ENCODE results near the gene TUBGCP2. TPM values are rescaled to one million over a fixed set of nuclear protein-coding genes. Genes with fewer than 3 reads are reported as not detected.

Gene TUBGCP2
- total and polyA plus RNA-seq, 2 of the 13 experiments (the other 11 are each of a cell fraction or from before 2014, with no cell fraction given) = 21.3 to 34.5 TPM

GRCh38 chr10:133329491-133330202 is 21.0 kb upstream of the TUBGCP2 start (continued):
- TF ChIP-seq, protein P1, sequence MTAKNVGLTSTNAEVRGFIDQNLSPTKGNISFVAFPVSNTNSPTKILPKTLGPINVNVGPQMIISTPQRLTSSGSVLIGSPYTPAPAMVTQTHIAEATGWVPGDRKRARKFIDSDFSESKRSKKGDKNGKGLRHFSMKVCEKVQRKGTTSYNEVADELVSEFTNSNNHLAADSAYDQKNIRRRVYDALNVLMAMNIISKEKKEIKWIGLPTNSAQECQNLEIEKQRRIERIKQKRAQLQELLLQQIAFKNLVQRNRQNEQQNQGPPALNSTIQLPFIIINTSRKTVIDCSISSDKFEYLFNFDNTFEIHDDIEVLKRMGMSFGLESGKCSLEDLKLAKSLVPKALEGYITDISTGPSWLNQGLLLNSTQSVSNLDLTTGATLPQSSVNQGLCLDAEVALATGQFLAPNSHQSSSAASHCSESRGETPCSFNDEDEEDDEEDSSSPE (CRISPR knock-in tag; IDR thresholded peaks at IDR 0.05) = peak; percentile 44; the same call in 1 of the 2 replicates
- TF ChIP-seq CHCHD3 (CRISPR knock-in tag; IDR thresholded peaks at IDR 0.05) = no peak
- TF ChIP-seq, protein P2, sequence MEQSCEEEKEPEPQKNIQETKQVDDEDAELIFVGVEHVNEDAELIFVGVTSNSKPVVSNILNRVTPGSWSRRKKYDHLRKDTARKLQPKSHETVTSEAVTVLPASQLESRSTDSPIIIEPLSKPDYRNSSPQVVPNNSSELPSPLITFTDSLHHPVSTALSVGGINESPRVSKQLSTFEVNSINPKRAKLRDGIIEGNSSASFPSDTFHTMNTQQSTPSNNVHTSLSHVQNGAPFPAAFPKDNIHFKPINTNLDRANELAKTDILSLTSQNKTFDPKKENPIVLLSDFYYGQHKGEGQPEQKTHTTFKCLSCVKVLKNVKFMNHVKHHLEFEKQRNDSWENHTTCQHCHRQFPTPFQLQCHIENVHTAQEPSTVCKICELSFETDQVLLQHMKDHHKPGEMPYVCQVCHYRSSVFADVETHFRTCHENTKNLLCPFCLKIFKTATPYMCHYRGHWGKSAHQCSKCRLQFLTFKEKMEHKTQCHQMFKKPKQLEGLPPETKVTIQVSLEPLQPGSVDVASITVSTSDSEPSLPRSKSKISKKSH (CRISPR knock-in tag; IDR thresholded peaks at IDR 0.05; ENCODE audit: borderline replicate concordance) = no peak
- no peak for TF ChIP-seq YEATS4 (CRISPR knock-in tag; IDR thresholded peaks at IDR 0.05; ENCODE audit: borderline replicate concordance)
- TF ChIP-seq, protein P3, sequence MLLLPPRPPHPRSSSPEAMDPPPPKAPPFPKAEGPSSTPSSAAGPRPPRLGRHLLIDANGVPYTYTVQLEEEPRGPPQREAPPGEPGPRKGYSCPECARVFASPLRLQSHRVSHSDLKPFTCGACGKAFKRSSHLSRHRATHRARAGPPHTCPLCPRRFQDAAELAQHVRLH (CRISPR knock-in tag; IDR thresholded peaks at IDR 0.05; ENCODE audit: borderline replicate concordance, low read depth) = no peak
- no peak for TF ChIP-seq ZNF678 (CRISPR knock-in tag; IDR thresholded peaks at IDR 0.05)
- no peak for TF ChIP-seq HBP1 (CRISPR knock-in tag; IDR thresholded peaks at IDR 0.05; ENCODE audit: low read depth)
- no peak for TF ChIP-seq HMGXB3 (CRISPR knock-in tag; IDR thresholded peaks at IDR 0.05; ENCODE audit: borderline replicate concordance)
- TF ChIP-seq NFKB2 (CRISPR knock-in tag; IDR thresholded peaks at IDR 0.05; ENCODE audit: borderline replicate concordance) = peak; percentile 45; the same call in 1 of the 2 replicates
- peak; percentile 43; the same call in 1 of the 2 replicates for TF ChIP-seq MED1 (CRISPR knock-in tag; IDR thresholded peaks at IDR 0.05)
- TF ChIP-seq KAT8 (CRISPR knock-in tag; IDR thresholded peaks at IDR 0.05) = peak; percentile 51; the same call in 1 of the 2 replicates
- no peak for TF ChIP-seq FOXK1 (CRISPR knock-in tag; IDR thresholded peaks at IDR 0.05; ENCODE audit: borderline replicate concordance, low read depth)
- no peak for TF ChIP-seq ZNF790 (CRISPR knock-in tag; IDR thresholded peaks at IDR 0.05; ENCODE audit: borderline replicate concordance)
- TF ChIP-seq ZNF691 (CRISPR knock-in tag; IDR thresholded peaks at IDR 0.05; ENCODE audit: borderline replicate concordance, low read depth) = peak; percentile 40; the same call in 1 of the 2 replicates
- peak; percentile 66 for TF ChIP-seq UBTF (CRISPR knock-in tag; IDR thresholded peaks at IDR 0.05)
- TF ChIP-seq MTF1 (CRISPR knock-in tag; IDR thresholded peaks at IDR 0.05) = no peak
